Measurements from ENCODE around the gene MEGF11.

MEGF11 gene

DNA sequence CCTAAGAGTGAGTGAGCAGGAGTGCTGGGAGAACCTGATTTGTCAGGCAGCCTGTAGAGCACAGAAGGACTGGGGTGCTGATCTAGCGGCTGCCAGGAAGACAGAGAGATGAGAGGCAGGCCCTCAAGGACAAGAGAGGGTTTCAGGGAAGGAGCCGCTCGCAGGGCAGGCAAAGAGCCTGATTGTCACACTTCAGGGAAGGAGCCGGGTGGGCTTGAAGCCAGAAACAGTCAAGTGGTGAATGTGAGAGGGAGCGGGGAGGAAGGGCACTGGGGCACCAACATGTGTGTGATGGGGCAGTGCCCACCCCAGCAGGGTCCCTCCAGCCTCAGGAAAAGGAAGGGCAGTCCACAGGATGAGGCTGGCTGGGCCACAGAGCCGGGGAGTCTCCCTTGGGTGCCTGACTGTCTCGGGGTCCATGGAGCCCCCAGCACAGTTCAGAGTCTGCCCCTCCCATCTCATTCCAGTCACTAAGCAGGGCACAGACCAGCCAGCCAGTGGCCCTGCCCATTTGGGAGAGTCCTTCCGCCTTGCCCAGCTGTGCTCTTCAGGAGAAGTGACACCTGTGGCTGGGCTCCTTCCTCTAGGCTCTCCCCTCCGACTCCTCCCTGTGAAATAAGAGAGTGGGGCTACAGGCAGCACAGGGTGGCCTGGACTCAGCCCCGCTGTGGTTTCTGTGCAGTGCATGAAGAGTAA is 235.6 kb downstream of the MEGF11 start:
- TF ChIP-seq, protein P1, sequence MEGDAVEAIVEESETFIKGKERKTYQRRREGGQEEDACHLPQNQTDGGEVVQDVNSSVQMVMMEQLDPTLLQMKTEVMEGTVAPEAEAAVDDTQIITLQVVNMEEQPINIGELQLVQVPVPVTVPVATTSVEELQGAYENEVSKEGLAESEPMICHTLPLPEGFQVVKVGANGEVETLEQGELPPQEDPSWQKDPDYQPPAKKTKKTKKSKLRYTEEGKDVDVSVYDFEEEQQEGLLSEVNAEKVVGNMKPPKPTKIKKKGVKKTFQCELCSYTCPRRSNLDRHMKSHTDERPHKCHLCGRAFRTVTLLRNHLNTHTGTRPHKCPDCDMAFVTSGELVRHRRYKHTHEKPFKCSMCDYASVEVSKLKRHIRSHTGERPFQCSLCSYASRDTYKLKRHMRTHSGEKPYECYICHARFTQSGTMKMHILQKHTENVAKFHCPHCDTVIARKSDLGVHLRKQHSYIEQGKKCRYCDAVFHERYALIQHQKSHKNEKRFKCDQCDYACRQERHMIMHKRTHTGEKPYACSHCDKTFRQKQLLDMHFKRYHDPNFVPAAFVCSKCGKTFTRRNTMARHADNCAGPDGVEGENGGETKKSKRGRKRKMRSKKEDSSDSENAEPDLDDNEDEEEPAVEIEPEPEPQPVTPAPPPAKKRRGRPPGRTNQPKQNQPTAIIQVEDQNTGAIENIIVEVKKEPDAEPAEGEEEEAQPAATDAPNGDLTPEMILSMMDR (IDR thresholded peaks at IDR 0.05): no peak
- no peak for DNase-seq
- H3K36me3 ChIP-seq: no peaks in the 10 kb centered on the region
- H3K4me3 ChIP-seq: no peak overlapping the region
- H3K27ac ChIP-seq: no peak overlapping the region
- no peaks in the 10 kb centered on the region for H3K9me3 ChIP-seq
- H3K27me3 ChIP-seq: peaks cover 0 to 29% of the 10 kb centered on the region in 2 donors
- H3K4me1 ChIP-seq: no peaks in the 10 kb centered on the region
- intact Hi-C loops (cut with DNase I; ENCODE audit: low total_unique reads): no loop called here

DNA sequence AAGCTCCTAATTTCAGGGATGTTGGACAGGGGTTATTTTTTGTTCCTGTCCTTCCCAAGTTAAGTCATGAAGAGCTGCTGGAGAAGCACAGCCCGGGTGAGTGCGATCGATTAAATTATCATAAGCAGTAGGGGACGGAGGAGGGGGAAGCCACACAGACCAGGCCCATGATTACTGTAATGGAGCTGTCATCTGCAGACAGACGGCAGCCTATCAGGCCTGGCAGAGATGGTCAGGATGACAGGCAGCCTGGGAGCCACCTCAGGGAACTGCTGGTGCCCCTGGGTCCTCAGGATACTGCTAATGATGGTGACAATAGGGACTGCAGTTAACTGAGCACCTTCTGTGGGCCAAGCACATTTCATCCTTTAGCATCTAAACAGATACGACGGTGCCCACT is 236.6 kb downstream of the MEGF11 start:
- DNase-seq: no peak
- TF ChIP-seq, protein P1 (IDR thresholded peaks at IDR 0.05): no peak
- Histone ChIP-seq H3K36me3 (no peaks in the 10 kb centered on the region), H3K4me1 (no peaks in the 10 kb centered on the region), H3K27me3 (peaks cover 0 to 23% of the 10 kb centered on the region in 2 donors), H3K27ac (no peak overlapping the region), H3K4me3 (no peak overlapping the region), H3K9me3 (no peaks in the 10 kb centered on the region)
- intact Hi-C loops (cut with DNase I; ENCODE audit: low total_unique reads): no loop called here

DNA sequence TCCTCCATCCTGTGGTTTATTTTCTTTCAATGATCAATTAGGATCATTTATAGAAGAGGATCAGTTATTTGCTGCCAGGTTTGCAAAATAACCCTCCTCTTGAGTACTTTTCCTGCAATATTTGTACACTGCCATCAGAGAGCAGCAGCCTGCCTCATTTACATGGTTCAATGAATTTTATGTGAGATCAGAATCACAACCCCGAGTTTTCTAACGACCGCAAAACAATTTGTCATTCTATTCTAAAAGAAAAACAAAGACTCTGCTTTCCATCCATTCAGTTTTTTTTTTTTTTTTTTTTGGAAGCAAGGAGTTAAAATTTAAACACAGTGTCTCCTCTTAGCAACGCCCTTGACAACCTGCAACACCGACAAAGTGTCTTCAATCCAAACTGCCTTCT is 237.4 kb downstream of the MEGF11 start:
- no peaks in the 10 kb centered on the region for H3K4me1 ChIP-seq
- TF ChIP-seq, protein P1 (IDR thresholded peaks at IDR 0.05): no peak
- H3K36me3 ChIP-seq: no peaks in the 10 kb centered on the region
- DNase-seq: no peak
- H3K9me3 ChIP-seq: no peaks in the 10 kb centered on the region
- H3K27ac ChIP-seq: no peak overlapping the region
- H3K27me3 ChIP-seq: peaks cover 0 to 17% of the 10 kb centered on the region in 2 donors
- no peak overlapping the region for H3K4me3 ChIP-seq
- intact Hi-C loops (cut with DNase I; ENCODE audit: low total_unique reads): no loop called here

DNA sequence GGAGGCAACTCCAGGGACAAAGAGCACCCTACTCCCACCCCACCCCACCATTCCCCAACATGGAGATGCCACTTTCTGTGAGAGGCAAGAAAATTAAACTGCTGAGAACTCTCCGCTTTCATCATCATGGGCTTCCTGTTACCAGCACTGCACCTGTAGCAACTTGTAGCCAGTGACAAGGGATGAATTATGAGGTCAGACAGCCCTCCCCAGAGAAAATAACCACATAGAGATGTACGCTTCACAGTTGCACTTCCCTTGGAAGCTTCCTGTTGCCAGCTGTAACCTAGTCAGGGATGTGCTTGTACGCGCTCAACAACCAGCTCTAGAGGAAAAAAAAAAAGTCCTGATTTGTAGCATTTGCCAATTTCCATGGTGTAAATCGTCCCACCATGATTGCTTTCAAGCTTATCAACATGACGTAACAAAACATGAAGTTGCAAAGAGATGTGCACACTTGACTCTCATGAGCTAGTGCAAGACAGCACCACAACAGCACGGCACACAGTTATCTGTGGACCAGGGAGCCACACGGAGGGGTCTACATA is 238.8 kb downstream of the MEGF11 start:
- no peak overlapping the region for H3K27ac ChIP-seq
- TF ChIP-seq, protein P1 (IDR thresholded peaks at IDR 0.05): no peak
- intact Hi-C loops (cut with DNase I; ENCODE audit: low total_unique reads): no loop called here
- no peak for DNase-seq
- no peak overlapping the region for H3K4me3 ChIP-seq
- no peaks in the 10 kb centered on the region for H3K9me3 ChIP-seq
- no peaks in the 10 kb centered on the region for H3K36me3 ChIP-seq
- H3K27me3 ChIP-seq: peaks cover 0 to 14% of the 10 kb centered on the region in 2 donors
- H3K4me1 ChIP-seq: no peaks in the 10 kb centered on the region

DNA sequence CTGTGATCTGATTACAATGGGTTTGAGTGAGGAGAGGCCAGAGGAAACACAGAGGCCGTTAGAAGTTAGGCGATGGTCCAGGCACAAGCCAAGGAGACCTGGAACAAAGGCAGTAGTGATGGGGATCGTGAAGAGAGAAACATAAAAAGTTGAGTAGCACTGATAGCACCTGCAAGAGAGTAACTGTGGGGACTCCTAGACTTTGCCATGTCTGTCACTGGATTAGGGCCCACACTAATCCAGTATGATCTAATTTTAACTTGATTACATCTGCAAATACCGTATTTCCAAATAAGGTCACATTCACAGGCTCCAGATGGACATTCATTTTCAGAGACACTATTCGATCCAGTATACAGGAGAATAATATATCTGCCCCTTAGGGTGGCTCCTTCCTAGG is 239.5 kb downstream of the MEGF11 start:
- Histone ChIP-seq H3K9me3 (no peaks in the 10 kb centered on the region), H3K27ac (no peak overlapping the region), H3K36me3 (no peaks in the 10 kb centered on the region), H3K4me1 (no peaks in the 10 kb centered on the region), H3K27me3 (peaks cover 0 to 11% of the 10 kb centered on the region in 2 donors), H3K4me3 (no peak overlapping the region)
- intact Hi-C loops (cut with DNase I; ENCODE audit: low total_unique reads): no loop called here
- DNase-seq: no peak
- TF ChIP-seq, protein P1 (IDR thresholded peaks at IDR 0.05): no peak

Data from tibial artery (tissue), 4 donors.